ENCODE measurements around the gene BCAN.

DNA sequence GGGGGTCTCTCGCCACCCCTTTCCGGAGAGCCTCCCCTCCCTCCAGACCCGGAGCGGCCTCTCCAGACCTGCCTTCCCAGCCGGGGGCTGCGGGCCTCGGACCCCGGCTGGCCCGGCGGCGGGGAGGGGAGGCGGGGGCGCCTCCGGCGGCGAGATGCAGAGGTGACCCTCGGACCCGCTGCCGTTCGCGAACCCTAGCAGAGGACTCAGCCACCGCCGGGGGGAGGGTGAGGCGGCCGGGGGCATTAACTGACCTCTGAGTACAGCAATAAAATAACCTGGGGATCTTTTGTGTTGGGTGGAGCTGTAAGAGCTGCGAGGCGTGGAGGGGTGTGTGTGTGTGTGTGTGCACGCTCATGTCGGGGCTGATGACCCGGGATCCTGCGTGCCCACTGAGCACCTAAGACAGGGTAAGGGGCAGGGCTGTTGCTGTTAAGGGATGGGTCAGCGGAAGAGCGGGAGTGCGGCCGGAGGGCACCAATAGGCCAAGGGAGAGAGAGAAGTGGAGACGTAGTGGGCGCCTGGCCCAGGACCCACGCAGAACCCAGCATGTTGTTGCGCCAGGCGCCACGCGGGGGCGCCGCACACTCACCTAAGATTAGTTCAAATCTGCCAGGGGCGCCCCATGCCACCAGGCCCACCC, 16.4 kb upstream of the BCAN start:
- TF ChIP-seq, protein P1, sequence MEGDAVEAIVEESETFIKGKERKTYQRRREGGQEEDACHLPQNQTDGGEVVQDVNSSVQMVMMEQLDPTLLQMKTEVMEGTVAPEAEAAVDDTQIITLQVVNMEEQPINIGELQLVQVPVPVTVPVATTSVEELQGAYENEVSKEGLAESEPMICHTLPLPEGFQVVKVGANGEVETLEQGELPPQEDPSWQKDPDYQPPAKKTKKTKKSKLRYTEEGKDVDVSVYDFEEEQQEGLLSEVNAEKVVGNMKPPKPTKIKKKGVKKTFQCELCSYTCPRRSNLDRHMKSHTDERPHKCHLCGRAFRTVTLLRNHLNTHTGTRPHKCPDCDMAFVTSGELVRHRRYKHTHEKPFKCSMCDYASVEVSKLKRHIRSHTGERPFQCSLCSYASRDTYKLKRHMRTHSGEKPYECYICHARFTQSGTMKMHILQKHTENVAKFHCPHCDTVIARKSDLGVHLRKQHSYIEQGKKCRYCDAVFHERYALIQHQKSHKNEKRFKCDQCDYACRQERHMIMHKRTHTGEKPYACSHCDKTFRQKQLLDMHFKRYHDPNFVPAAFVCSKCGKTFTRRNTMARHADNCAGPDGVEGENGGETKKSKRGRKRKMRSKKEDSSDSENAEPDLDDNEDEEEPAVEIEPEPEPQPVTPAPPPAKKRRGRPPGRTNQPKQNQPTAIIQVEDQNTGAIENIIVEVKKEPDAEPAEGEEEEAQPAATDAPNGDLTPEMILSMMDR (IDR thresholded peaks at IDR 0.05): peak; percentile 60 to 82 (median 78)
- no peak for TF ChIP-seq POLR2A (IDR thresholded peaks at IDR 0.05)
